HepG2 (cell line): Measurements from ENCODE around the gene SYCE3. TPM values are rescaled to one million over a fixed set of nuclear protein-coding genes. Genes with fewer than 3 reads are reported as not detected.
A peak's percentile ranks its signal among the peaks of the same experiment; 100 is the strongest.

Source experiments
- AKAP8 ChIP-seq: sonication (generic); formaldehyde crosslinking; IDR thresholded peaks from 2 replicates; pipeline ENCODE4 v1.5.1; 2020; ENCODE audit warnings: mild to moderate bottlenecking, missing genetic modification reagents
- CHCHD3 ChIP-seq: sonication (generic); formaldehyde crosslinking; IDR thresholded peaks from 2 replicates; pipeline ENCODE4 v1.8.0; 2022; ENCODE audit warnings: mild to moderate bottlenecking, missing genetic modification reagents, moderate library complexity
- MAFG ChIP-seq: sonication (generic); formaldehyde crosslinking; IDR thresholded peaks from 2 replicates; pipeline ENCODE4 v1.5.1; 2020; ENCODE audit warnings: mild to moderate bottlenecking, missing genetic modification reagents
- PHF8 ChIP-seq: sonication (generic); formaldehyde crosslinking; IDR thresholded peaks from 2 replicates; pipeline ENCODE4 v1.5.0; 2020; ENCODE audit warnings: missing genetic modification reagents
- SRSF4 ChIP-seq: fragments of 200-400 bp; formaldehyde crosslinking; IDR thresholded peaks from one replicate; pipeline ENCODE4 v1.6.1; 2018; ENCODE audit warnings: mild to moderate bottlenecking, low read depth, low read length, moderate library complexity; ENCODE audit not compliant: poor library complexity, severe bottlenecking
- ZBTB21 ChIP-seq: sonication (generic); formaldehyde crosslinking; IDR thresholded peaks from 2 replicates; pipeline ENCODE4 v1.4.0; 2020; ENCODE audit warnings: missing genetic modification reagents
- ZNF138 ChIP-seq: sonication (generic); formaldehyde crosslinking; IDR thresholded peaks from 2 replicates; pipeline ENCODE4 v1.5.0; 2020; ENCODE audit warnings: mild to moderate bottlenecking, low read depth, missing genetic modification reagents
- ZNF253 ChIP-seq: sonication (generic); formaldehyde crosslinking; IDR thresholded peaks from 2 replicates; pipeline ENCODE4 v1.8.0; 2022; ENCODE audit warnings: mild to moderate bottlenecking, missing genetic modification reagents, borderline replicate concordance
- ZNF562 ChIP-seq: sonication (generic); formaldehyde crosslinking; IDR thresholded peaks from 2 replicates; pipeline ENCODE4 v1.8.0; 2022; ENCODE audit warnings: missing genetic modification reagents, borderline replicate concordance
- ZNF678 ChIP-seq: sonication (generic); formaldehyde crosslinking; IDR thresholded peaks from 2 replicates; pipeline ENCODE4 v1.4.0; 2020; ENCODE audit warnings: mild to moderate bottlenecking, missing genetic modification reagents
- ZNF761 ChIP-seq: sonication (generic); formaldehyde crosslinking; conservative IDR thresholded peaks from 2 replicates; pipeline ENCODE4 v1.4.0; 2020; ENCODE audit warnings: mild to moderate bottlenecking, missing genetic modification reagents
- ZNF781 ChIP-seq: sonication (generic); formaldehyde crosslinking; IDR thresholded peaks from 2 replicates; pipeline ENCODE4 v1.5.1; 2020; ENCODE audit warnings: borderline replicate concordance, mild to moderate bottlenecking, missing genetic modification reagents; ENCODE audit errors: not compliant biosample characterization
- polyA plus RNA-seq, 8 experiments: library from polyadenylated mRNA; depleted of rRNA in 3 of 8; stranded (reverse) in 7 of 8; unstranded in 1 of 8; fragments of >200 nt; fragmentation: Illumina TruSeq in 4 of 8; extraction: Trizol in 4 of 8; gene quantifications; 2 replicates each; pipeline versions ENCODE4 v1.2.1 to v1.2.3, GENCODE V29; 2011 to 2016; ENCODE audit warnings: low read depth in 4 of 8, missing spikeins in 1 of 8, mixed read lengths in 1 of 8; ENCODE audit not compliant: insufficient read depth in 1 of 8
- total RNA-seq, 5 experiments: library from RNA; depleted of rRNA; stranded (reverse); fragments of >200 nt; fragmentation: Illumina TruSeq; extraction: Trizol; gene quantifications; 2 replicates each; pipeline ENCODE4 v1.2.3, GENCODE V29; 2016; ENCODE audit warnings: low read depth in 1 of 5
- TF ChIP-seq, protein P1 (sequence below), 2 experiments: sonication (generic) in 1 of 2; formaldehyde crosslinking in 1 of 2; IDR thresholded peaks; 2 replicates each; pipeline versions ENCODE4 v1.4.0 to v1.6.1; 2016 to 2020; ENCODE audit warnings: borderline replicate concordance in 1 of 2, low read depth in 1 of 2, mild to moderate bottlenecking in 1 of 2, missing genetic modification reagents in 1 of 2
- TF ChIP-seq, protein P2 (sequence below): sonication (generic); formaldehyde crosslinking; IDR thresholded peaks from 2 replicates; pipeline ENCODE4 v1.4.0; 2020; ENCODE audit warnings: mild to moderate bottlenecking, missing genetic modification reagents
- TF ChIP-seq, protein P3 (sequence below): sonication (generic); formaldehyde crosslinking; IDR thresholded peaks from 2 replicates; pipeline ENCODE4 v1.4.0; 2020; ENCODE audit warnings: mild to moderate bottlenecking, low read depth, missing genetic modification reagents
- TF ChIP-seq, protein P4 (sequence below): IDR thresholded peaks from 2 replicates; pipeline ENCODE4 v1.6.1; 2012; ENCODE audit warnings: inconsistent platforms

The SYCE3 gene
- total and polyA plus RNA-seq, 2 of the 13 experiments (the other 11 are each of a cell fraction or from before 2014, with no cell fraction given), result not detected

DNA sequence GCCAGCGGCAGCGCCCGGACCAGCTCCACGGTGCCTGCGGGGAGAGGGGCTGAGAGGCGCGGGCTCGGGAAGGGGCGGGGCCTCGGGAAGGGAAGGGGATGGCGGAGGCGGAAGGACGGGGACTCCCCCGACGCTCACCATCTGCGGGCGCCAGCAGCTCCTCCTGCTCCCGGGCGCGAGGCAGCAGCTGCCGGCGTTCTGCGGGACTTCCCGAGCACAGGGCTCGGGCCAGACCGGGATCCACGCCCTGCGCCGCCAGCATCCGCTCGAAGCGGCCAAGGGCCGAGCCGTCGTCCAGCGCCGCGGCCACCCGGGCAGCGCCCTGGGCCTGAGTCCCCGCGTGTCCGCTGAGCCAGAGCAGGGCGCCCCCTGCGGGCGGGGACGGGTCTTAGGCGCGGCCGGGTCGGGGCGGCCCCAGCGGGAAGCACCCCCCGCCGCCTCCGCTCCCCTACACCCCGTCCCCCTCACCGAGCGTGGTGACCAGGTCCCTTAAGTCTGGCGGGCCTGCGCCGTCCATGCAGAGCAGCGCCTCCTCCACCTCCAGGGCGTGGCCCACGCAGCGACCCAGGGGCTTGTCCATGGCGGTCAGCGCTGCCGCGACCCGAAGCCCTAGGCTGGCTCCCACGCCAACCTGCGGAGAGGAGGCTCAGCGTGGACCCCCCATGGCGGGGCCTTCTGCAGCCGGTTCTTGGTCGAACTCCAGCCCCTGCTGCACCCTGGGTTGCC, 36.4 kb downstream of the SYCE3 start (continued):
- TF ChIP-seq, protein P1, sequence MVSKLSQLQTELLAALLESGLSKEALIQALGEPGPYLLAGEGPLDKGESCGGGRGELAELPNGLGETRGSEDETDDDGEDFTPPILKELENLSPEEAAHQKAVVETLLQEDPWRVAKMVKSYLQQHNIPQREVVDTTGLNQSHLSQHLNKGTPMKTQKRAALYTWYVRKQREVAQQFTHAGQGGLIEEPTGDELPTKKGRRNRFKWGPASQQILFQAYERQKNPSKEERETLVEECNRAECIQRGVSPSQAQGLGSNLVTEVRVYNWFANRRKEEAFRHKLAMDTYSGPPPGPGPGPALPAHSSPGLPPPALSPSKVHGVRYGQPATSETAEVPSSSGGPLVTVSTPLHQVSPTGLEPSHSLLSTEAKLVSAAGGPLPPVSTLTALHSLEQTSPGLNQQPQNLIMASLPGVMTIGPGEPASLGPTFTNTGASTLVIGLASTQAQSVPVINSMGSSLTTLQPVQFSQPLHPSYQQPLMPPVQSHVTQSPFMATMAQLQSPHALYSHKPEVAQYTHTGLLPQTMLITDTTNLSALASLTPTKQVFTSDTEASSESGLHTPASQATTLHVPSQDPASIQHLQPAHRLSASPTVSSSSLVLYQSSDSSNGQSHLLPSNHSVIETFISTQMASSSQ (IDR thresholded peaks at IDR 0.05; ENCODE audit: low read depth), result no peak
- TF ChIP-seq, protein P1 (CRISPR knock-in tag; IDR thresholded peaks at IDR 0.05; ENCODE audit: borderline replicate concordance), result no peak; the same call in 1 of the 2 replicates
- TF ChIP-seq ZNF781 (CRISPR knock-in tag) (no peak), ZBTB21 (CRISPR knock-in tag) (no peak), CHCHD3 (0 out of 2 replicates have a peak, but pooled peaks have one; percentile 65), ZNF562 (0 out of 2 replicates have a peak, but pooled peaks have one; percentile 53), ZNF678 (no peak), ZNF253 (CRISPR knock-in tag) (no peak), ZNF138 (0 out of 2 replicates have a peak, but pooled peaks have one; percentile 62), SRSF4 (no peak), PHF8 (CRISPR knock-in tag) (peak; percentile 45), AKAP8 (no peak; the same call in 1 of the 2 replicates), MAFG (CRISPR knock-in tag) (no peak), ZNF761 (CRISPR knock-in tag) (no peak)
- TF ChIP-seq, protein P2, sequence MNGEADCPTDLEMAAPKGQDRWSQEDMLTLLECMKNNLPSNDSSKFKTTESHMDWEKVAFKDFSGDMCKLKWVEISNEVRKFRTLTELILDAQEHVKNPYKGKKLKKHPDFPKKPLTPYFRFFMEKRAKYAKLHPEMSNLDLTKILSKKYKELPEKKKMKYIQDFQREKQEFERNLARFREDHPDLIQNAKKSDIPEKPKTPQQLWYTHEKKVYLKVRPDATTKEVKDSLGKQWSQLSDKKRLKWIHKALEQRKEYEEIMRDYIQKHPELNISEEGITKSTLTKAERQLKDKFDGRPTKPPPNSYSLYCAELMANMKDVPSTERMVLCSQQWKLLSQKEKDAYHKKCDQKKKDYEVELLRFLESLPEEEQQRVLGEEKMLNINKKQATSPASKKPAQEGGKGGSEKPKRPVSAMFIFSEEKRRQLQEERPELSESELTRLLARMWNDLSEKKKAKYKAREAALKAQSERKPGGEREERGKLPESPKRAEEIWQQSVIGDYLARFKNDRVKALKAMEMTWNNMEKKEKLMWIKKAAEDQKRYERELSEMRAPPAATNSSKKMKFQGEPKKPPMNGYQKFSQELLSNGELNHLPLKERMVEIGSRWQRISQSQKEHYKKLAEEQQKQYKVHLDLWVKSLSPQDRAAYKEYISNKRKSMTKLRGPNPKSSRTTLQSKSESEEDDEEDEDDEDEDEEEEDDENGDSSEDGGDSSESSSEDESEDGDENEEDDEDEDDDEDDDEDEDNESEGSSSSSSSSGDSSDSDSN (CRISPR knock-in tag), result peak; percentile 22; the same call in 1 of the 2 replicates
- TF ChIP-seq, protein P3, sequence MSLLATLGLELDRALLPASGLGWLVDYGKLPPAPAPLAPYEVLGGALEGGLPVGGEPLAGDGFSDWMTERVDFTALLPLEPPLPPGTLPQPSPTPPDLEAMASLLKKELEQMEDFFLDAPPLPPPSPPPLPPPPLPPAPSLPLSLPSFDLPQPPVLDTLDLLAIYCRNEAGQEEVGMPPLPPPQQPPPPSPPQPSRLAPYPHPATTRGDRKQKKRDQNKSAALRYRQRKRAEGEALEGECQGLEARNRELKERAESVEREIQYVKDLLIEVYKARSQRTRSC (CRISPR knock-in tag), result no peak; the same call in 1 of the 2 replicates
- TF ChIP-seq, protein P4, sequence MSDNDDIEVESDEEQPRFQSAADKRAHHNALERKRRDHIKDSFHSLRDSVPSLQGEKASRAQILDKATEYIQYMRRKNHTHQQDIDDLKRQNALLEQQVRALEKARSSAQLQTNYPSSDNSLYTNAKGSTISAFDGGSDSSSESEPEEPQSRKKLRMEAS, result no peak; the same call in none of the 2 replicates
